ENCODE measurements around the gene IRGC.

IRGC gene

DNA sequence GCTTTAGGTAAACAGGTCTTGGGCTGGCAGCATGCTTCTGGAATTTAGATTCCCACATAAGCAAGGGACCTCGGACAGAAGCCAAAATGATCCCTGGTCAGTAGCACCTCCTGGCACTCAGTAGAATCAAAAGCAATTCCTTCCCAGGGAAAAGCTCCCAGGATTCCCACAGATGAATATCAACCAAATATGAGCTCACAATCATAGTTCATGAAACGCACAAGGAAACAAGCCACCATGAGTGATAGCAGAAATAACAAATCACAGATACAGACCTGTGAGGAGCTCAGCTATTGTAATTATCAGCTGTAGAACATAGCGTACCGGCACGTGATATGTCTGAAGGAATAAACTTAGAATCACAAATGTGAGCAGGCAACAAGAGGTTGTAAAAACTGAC lies 24.1 kb upstream of the IRGC start:
- DNase-seq (ENCODE audit: low read depth) = no peak

DNA sequence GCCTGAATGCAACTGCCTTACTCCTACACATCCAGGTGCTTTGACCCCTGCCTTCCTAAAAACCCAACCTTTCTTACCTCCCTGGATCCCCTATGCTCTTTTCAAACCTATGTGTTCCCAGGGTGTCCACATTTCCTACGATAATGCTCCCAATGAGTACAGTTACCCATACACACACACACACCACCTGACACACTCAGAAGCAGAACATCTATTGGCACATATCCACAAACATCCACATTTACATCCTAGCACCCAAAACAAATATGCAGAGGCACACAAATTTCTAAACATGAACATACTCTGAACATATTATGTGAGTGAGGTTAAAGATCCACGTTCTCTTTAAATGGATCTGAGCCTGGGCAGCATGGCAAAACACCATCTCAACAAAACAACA lies 23.5 kb upstream of the IRGC start:
- DNase-seq (ENCODE audit: low read depth) = no peak

DNA sequence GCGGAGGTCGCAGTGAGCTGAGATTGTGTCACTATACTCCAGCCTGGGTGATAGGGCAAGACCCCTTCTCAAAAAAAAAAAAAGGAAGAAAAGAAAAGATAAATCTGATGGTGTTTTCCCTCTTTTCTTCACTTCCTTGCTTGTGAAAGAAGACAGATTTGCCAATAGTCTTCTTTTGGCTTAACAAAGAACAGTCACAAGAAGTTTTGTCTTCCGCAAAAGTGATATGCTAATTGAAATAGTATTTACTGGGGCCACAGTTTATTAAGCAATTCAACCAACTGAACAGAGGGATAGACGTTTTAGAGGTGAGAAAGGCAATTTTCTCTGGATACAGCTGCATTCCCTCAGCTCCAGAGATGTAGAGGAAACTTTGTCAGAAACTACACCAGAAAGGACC lies 23.0 kb upstream of the IRGC start:
- DNase-seq (ENCODE audit: low read depth) = no peak

DNA sequence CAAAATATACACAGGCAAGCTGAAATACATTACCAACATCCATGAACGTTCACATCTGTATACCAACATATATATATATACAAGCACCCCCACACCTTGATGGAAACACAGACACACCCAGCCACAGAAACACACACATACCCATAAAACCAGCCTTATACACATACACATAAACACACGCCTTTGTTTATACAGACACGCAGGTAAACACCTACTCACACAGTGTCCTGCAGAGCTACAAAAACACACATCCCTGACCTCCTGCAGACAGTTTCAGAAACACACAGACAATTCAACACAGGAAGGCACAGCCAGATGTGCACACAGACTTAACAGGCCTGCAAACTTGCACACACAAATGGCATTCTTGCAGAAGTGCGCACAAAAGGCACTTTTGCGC lies 21.3 kb upstream of the IRGC start:
- no peak for DNase-seq (ENCODE audit: low read depth)

DNA sequence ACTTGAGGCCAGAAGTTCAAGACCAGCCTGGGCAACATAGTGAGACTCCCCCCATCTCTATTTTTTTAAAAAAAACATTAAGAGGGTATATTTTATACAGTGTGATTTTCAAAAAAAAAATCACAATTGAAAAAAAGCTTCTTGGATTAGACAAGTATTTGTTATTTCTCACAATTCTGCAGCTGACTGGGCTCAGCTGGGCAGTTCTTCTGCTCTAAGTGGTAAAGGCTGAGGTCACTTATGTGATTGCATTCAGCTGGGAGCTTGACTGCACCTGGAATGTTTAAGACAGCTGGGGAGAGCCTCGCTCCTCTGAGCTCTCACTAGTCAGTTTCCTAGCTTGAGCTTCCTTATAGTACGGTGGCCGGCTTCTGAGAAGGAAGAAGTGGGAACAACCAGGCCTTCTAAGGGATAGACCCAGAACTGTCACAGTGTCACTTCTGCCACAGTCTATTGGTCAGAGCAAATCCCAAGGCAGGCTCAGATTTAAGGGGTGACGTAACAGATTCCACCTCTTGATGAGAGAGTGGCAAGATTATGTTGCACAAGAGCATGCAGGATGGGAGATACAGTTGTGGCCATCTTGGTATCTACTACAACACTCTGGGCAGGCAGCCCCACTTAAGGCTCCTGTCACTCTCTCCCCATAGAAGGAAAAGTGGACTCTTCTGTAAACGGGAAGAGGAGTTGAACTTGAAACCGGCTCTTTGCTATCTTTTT lies 19.7 kb upstream of the IRGC start:
- DNase-seq (ENCODE audit: low read depth) = no peak

DNA sequence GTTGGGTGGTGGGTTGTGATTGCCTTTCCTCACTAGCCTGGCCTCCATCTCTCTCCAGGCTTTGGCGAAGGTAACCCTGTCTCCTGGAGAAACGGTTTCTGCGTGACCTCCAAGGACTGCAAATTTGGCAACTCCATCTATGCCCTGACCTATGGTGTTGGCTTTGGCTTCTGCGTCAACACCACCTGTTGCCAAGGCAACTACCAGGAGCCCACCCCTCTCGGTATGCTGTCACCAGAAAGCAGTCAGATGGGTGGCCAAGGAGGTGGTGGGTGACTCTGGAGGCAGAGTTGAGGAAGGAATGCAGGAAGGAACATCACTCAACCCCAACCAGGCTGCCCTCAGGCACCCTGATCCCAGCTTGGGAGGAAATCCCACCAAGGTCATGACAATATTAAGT lies 18.6 kb upstream of the IRGC start:
- no peak for DNase-seq (ENCODE audit: low read depth)

DNA sequence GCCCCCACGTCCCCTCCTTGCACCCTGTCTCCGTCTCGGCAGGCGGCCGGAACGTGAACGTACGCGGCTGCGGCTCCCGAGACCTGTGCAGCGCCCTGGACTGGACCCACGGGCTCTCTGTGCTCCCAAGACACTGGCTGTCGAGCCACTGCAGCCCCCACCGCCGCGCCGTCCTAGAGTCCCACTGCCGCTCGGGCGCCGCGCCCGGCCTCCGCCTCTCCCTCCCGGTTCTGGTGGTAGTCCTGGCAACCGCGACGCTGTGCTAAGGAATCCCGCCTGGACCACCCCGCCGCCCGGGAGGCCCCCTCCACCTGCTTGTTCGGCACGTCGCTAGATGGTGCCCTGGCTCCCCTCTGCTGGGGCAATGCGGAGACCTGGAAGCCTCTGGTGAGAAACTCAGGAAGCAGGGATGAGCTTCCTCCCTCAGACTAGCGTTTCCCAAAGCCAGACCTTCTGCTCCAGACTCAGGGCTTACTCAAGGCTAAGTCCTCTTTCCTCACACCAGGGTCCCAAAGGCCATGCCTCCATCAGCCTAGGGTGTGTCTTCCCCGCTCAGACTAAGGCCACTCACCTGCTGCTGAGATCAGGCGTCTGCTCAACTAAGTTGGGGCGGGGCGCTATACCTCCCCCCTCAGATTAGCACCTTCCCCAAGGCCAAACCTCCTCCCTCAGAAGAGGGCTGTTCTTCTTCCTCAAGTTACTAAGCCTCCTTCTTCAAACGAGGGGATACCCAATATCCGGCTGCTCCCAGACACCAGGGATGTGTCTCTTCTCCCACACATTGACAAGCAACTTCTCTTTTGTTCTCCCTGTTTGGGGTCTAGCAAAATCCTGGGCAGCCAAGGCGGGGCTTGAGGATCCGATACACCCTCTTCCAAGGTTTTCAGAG lies 16.1 kb upstream of the IRGC start:
- DNase-seq (ENCODE audit: low read depth) = no peak

DNA sequence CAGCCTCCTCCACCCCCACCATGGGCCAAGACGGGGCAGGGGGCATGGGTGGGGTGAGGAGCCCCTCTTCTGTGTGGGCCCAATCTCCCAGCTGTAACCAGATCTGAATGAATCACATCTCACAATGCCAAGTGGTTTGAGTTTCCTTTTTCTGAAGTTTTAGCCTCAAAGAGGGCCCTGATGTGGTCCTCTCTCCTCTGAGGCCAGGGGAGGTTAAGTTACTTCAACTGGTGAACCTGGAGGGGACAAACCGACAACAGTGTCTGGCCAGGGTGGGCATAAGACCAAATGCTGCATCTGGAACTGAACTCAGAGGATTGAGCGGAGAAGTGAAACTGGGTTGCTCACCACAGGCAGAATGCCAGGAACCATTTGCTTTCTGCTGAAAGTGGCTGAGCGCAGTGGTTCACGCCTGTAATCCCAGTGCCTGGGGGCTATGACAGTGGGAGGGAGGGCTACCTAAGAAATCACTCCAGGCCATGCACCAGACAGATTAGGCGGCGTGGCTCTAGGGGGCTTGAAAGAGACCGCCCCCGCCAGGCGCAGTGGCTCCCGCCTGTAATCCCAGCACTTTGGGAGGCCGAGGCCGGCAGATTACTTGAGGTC lies 15.4 kb upstream of the IRGC start:
- no peak for DNase-seq (ENCODE audit: low read depth)

DNA sequence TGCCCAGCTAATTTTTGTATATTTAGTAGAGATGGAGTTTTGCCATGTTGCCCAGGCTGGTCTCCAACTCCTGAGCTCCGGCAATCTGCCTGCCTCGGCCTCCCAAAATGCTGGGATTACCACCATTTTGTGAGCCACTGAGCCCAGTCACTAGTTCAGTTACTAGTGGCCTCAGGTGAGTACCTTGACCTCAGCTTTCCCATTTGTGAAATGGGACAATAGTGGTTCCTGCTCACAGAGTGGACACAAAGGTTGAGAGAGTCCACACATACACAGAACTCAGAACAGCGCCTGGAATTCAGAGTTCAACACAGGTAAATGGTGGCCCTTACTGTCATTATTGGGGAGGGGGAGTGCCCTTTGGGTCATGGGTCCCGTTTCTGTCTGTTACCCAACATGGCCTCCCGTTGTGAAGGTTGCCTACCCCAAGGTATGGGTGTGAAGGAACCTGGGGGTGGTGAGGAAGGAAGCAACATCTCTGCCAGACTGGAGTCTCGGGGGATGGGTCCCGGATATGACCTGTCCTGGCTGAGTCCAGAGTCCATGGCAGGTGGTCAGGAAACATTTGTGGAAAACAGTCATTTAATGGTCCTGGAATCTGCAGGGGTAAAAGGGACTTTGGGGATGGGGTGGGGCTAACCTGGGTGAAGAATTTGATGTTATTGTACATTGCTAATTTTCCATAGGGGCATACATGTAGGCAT lies 11.7 kb upstream of the IRGC start:
- DNase-seq (ENCODE audit: low read depth) = no peak

DNA sequence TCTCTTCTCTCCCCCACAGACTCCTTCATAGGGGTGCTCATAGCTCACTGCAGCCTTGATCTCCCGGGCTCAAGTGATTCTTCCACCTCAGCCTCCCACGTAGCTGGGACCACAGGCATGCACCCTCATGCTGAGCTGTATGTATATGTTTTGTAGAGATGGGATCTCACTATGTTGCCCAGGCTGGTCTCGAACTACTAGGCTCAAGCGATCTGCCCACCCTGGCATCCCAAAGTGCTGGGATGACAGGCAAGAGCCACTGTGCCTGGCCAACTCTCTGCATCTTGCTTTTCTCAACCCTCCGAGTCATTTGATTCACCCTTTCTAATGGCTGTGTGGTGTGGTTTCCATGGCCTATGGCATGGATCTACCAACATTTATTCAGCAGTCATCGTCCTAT lies 10.1 kb upstream of the IRGC start:
- no peak for DNase-seq (ENCODE audit: low read depth)

DNA sequence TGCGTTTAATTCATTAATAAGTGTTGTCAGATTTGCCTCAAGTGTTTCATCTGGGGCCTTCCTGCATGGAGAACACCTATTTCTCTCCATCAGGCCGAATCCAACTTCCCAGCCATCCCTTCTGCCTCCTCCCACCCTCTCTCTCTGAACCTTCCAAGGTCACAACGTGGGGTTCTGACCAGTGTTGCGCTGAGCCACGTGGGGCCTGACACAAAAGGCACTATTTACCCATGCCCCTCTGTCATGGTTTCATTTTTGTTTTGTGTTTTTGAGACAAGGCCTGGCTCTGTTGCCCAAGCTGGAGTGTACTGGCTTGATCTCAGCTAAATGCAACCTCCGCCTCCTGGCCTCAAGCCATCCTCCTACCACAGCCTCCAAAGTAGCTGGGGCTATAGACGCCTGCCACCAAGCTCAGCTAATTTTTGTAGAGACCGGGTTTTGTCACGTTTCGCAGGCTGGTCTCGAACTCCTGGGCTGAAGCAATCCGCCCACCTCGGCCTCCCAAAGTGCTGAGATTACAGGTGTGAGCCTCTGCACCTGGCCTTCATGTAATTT lies 8.6 kb upstream of the IRGC start:
- no peak for DNase-seq (ENCODE audit: low read depth)

DNA sequence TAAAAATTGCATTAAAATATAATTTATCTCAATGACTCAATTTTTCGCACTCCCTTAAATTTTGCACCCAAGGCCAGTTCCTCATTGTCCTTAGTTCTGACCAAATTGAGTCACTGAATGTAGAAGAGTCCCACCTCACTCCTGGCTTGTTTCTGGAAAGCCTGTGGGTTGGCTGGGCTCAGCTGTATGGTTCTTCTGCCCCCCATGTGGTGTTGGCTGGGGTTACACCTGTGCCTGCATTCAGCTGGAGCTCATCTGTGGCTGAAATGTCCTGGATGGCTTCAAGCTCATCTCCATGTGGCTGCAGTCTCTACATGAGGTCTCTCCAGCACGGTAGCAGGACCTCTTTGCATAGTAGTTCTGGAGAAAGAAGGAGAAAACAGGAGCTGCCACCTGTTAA lies 7.2 kb upstream of the IRGC start:
- DNase-seq (ENCODE audit: low read depth) = no peak

DNA sequence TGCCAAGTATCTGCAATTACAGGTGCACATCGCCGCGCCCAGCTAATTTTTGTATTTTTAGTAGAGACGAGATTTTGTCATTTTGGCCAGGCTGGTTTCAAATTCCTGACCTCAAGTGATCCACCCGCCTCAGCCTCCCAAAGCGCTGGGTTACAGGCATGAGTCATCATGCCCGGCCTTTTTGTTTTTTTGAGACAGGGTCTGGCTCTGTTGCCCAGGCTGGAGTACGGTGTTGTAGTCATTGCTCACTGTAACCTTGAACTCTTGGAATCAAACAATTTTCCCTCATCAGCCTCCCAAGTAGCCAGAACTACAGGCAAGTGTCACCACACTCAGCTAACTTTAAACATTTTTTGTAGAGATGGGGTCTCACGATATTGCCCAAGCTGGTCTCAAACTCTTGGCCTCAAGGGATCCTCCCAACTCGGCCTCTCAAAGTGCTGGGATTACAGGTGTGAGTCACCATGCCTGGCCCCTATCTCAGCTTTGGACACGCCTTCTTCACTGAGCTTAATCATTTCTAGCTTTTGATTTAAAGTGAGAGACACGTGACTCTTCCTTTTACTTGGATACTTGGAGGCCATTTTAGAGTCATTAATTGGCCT lies 4.0 kb upstream of the IRGC start:
- no peak for DNase-seq (ENCODE audit: low read depth)

DNA sequence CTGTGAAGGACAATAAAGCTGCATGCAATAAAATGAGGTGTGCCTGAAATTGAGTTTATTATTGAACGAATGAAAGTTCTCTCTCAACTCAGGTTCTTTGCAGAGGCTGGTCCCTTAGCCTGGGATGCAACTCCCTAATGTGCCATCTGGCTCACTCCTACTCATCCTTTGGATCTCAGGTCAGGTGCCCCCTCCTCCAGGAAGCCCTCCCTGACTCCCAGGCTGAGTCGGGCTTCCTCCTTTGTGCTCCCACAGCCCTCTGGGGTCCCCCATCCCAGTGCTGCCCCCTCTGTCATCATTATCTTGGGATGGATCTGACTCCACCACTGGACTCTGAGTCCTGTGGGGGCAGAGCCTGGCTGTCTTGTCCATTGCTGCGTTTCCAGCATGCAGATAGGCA lies 2.7 kb upstream of the IRGC start:
- no peak for DNase-seq (ENCODE audit: low read depth)

DNA sequence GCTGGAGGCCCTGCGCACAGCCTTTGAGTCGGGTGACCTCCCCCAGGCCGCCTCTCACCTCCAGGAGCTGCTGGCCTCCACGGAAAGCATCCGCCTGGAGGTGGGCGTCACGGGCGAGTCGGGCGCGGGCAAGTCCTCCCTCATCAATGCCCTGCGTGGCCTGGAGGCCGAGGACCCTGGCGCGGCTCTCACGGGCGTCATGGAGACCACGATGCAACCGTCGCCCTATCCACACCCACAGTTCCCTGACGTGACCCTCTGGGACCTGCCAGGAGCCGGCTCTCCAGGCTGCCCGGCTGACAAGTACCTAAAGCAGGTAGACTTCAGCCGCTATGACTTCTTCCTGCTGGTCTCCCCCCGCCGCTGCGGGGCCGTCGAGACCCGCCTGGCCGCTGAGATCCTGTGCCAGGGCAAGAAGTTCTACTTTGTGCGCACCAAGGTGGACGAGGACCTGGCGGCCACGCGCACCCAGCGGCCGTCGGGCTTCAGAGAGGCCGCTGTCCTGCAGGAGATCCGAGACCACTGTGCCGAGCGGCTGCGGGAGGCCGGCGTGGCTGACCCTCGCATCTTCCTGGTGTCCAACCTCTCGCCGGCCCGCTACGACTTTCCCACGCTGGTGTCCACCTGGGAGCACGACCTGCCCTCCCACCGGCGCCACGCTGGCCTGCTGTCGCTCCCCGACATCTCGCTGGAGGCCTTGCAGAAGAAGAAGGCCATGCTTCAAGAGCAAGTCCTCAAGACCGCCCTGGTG lies 2.9 kb downstream of the IRGC start:
- no peak for DNase-seq (ENCODE audit: low read depth)

DNA sequence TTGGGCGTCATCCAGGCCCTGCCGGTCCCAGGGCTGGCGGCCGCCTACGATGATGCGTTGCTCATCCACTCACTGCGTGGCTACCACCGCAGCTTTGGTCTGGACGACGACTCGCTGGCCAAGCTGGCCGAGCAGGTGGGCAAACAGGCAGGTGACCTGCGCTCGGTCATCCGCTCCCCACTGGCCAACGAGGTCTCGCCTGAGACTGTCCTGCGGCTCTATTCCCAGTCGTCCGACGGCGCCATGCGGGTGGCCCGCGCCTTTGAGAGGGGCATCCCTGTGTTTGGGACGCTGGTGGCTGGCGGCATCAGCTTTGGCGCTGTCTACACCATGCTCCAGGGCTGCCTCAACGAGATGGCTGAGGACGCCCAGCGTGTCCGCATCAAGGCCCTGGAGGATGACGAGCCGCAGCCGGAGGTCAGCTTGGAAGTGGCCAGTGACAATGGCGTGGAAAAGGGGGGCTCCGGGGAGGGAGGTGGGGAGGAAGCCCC lies 3.5 kb downstream of the IRGC start:
- no peak for DNase-seq (ENCODE audit: low read depth)

DNA sequence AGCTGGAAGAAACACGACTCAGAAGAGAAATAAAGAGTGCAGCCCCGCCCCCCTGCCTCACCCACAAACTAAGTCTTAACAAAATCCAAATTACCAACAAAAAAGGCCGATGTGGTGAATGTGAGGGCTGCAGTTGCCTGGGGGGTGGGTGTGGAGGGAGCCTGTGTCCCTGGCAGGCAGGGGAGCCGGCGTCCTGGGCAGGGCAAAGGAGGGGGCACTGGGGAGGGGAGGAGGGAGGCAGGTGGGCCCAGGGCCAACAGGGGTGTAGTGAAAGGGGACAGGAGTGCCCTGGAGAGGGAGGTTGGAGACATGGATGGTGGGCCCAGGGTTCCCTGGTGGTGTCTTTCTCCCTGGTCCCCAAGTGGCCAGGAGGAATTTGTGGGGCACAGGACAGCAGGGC lies 4.0 kb downstream of the IRGC start:
- DNase-seq (ENCODE audit: low read depth) = no peak

DNA sequence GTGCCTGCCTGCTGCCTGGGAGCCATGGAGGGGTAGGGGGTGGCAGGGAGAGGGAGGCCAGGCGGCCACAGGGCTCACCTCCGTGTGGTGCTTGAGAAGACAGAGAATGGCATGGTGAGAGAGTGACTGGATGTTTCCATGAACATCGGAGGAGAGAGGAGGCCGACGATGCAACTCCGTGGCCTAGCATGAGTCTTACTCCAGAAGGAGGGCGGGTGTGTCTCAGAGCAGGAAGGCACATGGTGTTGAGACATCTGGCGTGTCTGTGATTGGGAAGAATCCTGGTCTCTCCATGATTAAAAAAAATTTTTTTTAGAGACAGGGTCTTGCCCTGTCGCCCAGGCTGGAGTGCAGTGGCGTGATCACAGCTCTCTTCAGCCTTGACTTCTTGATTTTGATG lies 5.1 kb downstream of the IRGC start:
- no peak for DNase-seq (ENCODE audit: low read depth)

DNA sequence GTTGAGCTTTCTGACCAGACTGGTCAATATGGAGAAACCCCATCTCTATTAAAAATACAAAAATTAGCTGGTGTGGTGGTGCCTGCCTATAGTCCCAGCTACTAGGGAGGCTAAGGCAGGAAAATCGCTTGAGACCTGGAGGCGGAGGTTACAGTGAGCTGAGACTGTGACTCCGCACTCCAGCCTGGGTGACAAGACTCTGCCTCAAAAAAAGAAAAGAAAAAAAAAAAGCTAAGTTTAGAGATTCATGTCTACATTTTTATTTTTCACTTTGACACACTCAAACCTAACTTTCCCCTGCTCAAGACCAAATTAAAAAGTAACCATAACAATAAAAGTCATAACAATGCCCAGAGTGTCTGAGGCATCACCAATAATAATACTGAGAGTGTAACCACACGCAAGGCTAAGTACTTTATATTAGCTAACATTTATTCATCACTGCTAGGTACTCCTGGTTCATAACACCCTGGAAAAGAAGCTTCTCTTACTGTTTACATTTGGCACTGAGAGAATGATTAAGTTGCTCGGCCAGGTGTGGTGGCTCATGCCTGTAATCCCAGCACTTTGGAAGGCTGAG lies 5.7 kb downstream of the IRGC start:
- DNase-seq (ENCODE audit: low read depth) = no peak

DNA sequence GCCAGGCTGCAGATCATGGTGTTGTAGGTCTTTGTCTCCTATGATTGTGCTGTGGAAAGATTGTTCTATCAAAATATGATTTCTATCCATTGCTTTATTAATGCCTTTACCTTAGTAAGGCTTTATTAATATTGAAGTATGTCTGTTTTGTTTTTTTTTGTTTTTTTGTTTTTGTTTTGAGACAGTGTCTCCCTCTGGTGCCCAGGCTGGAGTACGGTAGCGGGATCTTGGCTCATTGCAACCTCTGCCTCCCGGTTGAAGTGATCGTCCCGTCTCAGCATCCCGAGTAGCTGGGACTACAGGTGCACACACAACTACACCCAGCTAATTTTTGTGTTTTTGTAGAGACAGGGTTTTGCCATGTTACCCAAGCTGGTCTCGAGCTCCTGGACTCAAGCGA lies 7.7 kb downstream of the IRGC start:
- no peak for DNase-seq (ENCODE audit: low read depth)

DNA sequence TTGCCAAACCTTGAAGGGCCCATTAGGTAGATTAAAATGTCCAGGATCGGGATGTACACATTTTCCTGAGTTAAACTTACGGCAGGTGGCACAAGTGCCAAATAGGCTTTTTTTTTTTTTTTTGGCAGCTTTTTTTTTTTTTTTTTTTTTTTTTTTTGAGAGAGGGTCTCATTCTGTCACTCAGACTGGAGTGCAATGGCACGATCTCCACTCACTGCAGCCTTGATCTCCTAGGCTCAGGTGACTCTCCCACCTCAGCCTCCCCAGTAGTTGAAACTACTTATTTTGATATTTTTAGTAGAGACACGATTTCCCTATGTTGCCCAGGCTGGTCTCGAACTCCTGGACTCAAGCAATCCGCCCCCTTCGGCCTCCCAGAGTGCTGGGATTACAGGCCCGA lies 9.0 kb downstream of the IRGC start:
- no peak for DNase-seq (ENCODE audit: low read depth)

Data from stimulated activated CD8-positive, alpha-beta memory T cell treated with anti-CD3 and anti-CD28 coated beads, Interleukin-7, amount 100 ng/mL, for 24 hours (primary cell).